ENCODE results near the gene UNK. TPM values are rescaled to one million over a fixed set of nuclear protein-coding genes. Genes with fewer than 3 reads are reported as not detected.

UNK gene
- total and polyA plus RNA-seq, 2 of the 13 experiments (the other 11 are each of a cell fraction or from before 2014, with no cell fraction given) = 31.6 to 33.0 TPM

- peak; percentile 53; the same call in 1 of the 2 replicates for TF ChIP-seq TGIF2 (CRISPR knock-in tag; IDR thresholded peaks at IDR 0.05)
- TF ChIP-seq SIX1 (CRISPR knock-in tag; IDR thresholded peaks at IDR 0.05; ENCODE audit: borderline replicate concordance) = no peak
- TF ChIP-seq THRA (CRISPR knock-in tag; IDR thresholded peaks at IDR 0.05; ENCODE audit: borderline replicate concordance) = peak; percentile 36; the same call in 1 of the 2 replicates
- TF ChIP-seq FOXC1 (CRISPR knock-in tag; IDR thresholded peaks at IDR 0.05; ENCODE audit: borderline replicate concordance) = 0 out of 2 replicates have a peak, but pooled peaks have one; percentile 61
- no peak for TF ChIP-seq SP1 (IDR thresholded peaks at IDR 0.05)
- TF ChIP-seq SP1 (CRISPR knock-in tag; IDR thresholded peaks at IDR 0.05) = peak; percentile 57
- 0 out of 2 replicates have a peak, but pooled peaks have one; percentile 31 for TF ChIP-seq ZKSCAN8 (CRISPR knock-in tag; IDR thresholded peaks at IDR 0.05; ENCODE audit: borderline replicate concordance)
- TF ChIP-seq ZNF776 (CRISPR knock-in tag; IDR thresholded peaks at IDR 0.05) = no peak
- TF ChIP-seq MYC (CRISPR knock-in tag; IDR thresholded peaks at IDR 0.05; ENCODE audit: borderline replicate concordance) = peak; percentile 60
- no peak for TF ChIP-seq PRDM15 (CRISPR knock-in tag; IDR thresholded peaks at IDR 0.05)
- TF ChIP-seq HMGXB4 (CRISPR knock-in tag; IDR thresholded peaks at IDR 0.05; ENCODE audit: borderline replicate concordance in 1 of 2, low read depth in 1 of 2) = no peak
- no peak for TF ChIP-seq RARG (CRISPR knock-in tag; IDR thresholded peaks at IDR 0.05; ENCODE audit: low read depth)
- TF ChIP-seq ZNF768 (CRISPR knock-in tag; IDR thresholded peaks at IDR 0.05) = no peak
- TF ChIP-seq ZNF317 (CRISPR knock-in tag; IDR thresholded peaks at IDR 0.05) = no peak
- no peak for TF ChIP-seq MAFK (conservative IDR thresholded peaks at IDR 0.05 in 1 of 2, IDR thresholded peaks at IDR 0.05 in 1 of 2; ENCODE audit: low read length in 2 of 2)
- no peak for TF ChIP-seq ZNF577 (CRISPR knock-in tag; IDR thresholded peaks at IDR 0.05; ENCODE audit: borderline replicate concordance, low read depth)
- peak; percentile 53; the same call in 1 of the 2 replicates for TF ChIP-seq HMG20A (CRISPR knock-in tag; IDR thresholded peaks at IDR 0.05; ENCODE audit: borderline replicate concordance)
- TF ChIP-seq AKAP8 (CRISPR knock-in tag; IDR thresholded peaks at IDR 0.05) = no peak
- TF ChIP-seq ZNF276 (CRISPR knock-in tag; IDR thresholded peaks at IDR 0.05; ENCODE audit: low read depth) = no peak
- TF ChIP-seq MNT (IDR thresholded peaks at IDR 0.05) = peak; percentile 84
These were observed 46.3 kb upstream of the UNK start (continued) for GRCh38 chr17:75738218-75738802.

All from HepG2 (cell line).